Endothelial cell of umbilical vein (primary cell): ENCODE results near the gene ZCWPW1.

ENCODE experiments used
- EZH2 ChIP-seq: IDR thresholded peaks from 2 replicates; pipeline ENCODE4 v1.6.1; 2012; ENCODE audit warnings: borderline replicate concordance, low read depth, mild to moderate bottlenecking, moderate library complexity, low read length, inconsistent platforms; ENCODE audit not compliant: severe bottlenecking
- MYC ChIP-seq: IDR thresholded peaks from one replicate; pipeline ENCODE4 v1.6.1; 2011; ENCODE audit warnings: mild to moderate bottlenecking, low read depth, low read length
- TF ChIP-seq, protein P1 (sequence below): IDR thresholded peaks from 2 replicates; pipeline ENCODE4 v1.6.1; 2011; ENCODE audit not compliant: insufficient read depth, insufficient read length

DNA sequence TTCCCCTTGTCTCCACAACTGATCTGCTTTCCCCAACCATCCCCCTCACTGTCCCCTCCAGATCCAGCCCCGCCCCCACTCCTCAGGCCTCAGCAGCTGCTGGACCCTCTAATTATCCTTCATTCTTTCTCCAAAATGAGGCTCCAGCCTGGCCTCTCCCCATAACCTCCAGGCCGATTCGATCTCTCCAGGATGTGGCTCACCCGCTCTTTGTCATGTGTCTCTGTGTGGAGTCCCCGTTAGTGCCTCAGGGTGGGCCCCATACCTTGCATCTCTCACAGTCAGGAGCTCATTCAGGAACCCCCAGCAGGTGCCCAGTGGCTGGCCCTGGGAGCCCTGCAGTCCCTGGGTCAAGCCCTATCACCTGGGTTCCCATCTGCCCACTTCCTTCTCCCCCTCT is 53.9 kb downstream of the ZCWPW1 start:
- TF ChIP-seq, protein P1, sequence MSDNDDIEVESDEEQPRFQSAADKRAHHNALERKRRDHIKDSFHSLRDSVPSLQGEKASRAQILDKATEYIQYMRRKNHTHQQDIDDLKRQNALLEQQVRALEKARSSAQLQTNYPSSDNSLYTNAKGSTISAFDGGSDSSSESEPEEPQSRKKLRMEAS: no peak
- TF ChIP-seq MYC (no peak), EZH2 (no peak)
